ENCODE results near the gene BTBD18.
A peak's percentile ranks its signal among the peaks of the same experiment; 100 is the strongest.

Gene BTBD18

DNA sequence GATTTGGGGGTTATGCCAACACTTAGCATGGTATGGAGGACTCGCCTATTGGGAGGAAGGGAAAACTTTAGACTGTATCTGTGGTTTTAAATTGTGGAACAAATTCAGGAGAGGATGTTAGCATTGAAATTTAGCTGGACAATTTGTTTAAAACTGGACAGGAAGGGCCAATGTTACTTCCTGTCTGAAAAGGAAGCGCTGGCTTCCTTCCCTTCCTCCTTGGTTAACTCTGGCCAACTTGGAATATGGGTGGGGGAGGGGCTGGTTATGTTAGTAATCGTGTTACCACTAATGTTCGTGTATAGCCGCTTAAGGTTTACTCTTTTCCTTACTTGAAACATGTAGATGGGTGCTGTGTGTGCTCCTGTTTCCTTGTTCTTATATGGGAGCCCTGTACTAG, 23.9 kb upstream of the BTBD18 start:
- DNase-seq, result no peak

DNA sequence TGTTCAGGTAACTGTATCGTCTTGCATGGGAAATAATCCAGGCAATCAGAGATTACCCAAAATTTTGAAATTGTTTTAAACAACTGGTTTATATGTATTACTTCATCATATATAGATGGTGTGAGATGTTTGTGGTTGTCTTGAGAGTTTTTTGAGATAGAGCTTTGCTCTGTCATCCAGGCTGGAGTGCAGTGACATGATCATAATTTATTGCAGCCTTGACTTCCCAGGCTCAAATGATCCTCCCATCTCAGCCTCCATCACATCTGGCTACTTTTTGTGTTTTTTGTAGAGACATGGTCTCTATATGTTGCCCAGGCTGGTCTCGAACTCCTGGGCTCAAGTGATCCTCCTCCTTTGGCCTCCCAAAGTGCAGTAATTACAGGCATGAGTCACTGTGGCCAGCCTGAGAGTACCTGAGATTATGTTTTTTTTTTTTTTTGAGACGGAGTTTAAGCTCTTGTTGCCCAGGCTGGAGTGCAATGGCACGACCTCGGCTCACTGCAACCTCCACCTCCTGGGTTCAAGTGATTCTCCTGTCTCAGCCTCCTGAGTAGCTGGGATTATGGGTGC, 21.5 kb upstream of the BTBD18 start:
- no peak for DNase-seq

DNA sequence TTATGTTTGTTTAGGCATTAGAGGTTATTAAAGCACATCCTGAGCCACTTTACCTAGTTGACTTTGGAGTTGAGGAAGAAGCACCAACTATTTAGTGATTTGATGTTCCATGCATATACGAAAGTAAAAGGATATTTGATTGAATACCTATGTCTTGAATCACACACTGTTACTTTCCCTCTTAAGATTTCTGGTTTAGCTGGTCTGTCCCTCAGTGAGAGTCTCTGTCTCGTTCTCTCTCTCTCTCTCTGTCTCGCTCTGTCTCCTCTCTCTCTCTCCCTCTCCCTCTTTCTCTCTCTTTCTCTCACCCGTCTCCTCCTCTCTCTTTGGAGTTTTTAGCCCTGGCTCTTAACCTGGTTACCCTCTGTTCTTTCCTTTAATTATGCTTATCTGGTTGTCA, 20.9 kb upstream of the BTBD18 start:
- DNase-seq, result peak; percentile 46

DNA sequence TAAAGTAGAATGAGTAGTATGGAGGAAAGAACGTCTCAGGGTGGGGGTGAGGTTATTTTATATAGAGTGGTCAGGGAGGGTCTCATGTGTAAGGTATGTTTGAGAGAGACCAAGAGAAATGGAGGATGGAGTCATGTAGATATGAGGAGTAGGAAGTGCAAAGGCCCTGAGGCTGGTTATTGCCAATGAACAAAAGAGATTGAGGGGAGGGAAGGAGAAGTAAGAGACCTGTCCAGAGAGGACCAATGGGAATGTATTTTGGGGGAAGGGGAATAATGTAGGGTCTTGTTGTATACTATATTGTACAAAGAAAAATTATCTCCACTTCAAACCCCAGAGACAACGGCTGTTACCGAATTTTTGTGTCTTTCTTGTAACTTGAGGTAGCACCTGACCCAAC, 19.7 kb upstream of the BTBD18 start:
- DNase-seq, result no peak

DNA sequence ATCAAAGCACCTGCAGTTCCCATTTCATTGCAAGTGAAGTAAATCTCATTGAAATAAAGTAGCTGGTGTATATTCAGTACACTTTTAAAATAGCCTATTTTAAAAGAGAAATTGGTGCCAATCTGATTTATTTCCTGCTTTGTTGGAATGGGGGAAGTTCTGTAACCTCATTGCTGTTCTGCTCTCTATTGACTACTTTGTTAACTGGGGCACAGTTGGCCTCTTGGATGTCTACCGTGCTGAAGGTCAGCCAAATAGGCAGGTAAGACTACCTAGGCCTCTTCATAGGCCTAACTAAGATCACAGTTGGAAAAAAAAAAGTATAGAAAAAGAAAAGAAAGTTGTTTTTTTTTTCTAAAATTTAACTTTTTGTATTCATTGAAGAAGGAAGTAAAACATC, 19.2 kb upstream of the BTBD18 start:
- DNase-seq, result no peak

DNA sequence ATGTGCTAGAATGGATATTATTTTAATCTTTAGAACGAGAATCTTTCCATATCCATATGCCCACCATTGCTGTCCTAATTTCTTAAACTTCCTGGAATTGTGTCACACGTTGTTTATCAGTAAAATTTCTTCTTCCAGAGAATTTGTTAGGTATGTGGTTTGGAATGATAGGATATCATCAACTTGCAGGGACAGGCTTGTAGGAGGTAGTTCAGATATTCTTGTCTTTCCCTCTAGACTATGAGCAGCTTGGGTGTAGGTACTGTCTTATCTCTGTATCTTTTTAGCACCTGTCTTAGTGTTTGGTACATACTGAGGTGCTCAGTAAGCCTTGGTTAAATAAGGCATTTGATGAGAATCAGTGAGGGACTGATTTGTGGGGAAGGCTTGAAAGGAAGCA, 13.4 kb upstream of the BTBD18 start:
- no peak for DNase-seq

DNA sequence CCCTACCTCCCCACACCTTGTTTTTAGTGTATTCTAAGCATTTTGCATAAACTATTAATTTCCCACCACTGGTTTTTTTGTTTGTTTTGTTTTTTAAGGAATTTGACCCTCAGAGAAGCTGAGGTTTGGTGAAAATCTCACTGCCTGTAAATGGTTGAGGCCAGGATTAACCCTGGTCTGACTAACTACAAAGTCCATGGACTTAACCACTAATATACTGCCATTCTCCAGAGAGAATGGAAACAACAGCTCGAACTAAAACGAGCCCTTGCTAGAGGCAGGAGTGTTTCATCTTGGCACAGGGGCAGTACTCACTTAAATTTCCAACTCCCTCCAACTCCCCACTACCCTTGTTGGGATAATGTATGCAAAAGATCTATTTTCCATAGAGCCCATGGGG, 12.9 kb upstream of the BTBD18 start:
- DNase-seq, result no peak

DNA sequence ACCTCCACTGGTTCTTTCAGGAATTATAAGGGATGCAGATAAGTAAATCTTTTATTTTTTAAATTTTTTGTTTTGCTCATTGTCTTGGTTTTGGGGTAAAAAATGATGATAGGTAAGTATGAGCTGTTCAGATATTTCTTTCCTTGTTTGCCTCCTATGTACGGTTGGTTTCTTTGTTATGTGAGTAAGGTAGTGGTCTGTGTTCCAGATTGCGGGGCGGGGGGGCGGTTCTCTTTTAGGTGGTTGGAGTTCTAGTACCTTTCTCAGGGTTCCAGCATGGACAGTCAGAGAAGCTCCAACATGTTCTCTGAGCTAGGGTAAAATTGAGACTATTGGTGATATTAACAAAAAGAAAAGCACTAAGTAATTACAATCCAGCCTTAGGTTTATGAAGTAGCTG, 12.4 kb upstream of the BTBD18 start:
- no peak for DNase-seq

DNA sequence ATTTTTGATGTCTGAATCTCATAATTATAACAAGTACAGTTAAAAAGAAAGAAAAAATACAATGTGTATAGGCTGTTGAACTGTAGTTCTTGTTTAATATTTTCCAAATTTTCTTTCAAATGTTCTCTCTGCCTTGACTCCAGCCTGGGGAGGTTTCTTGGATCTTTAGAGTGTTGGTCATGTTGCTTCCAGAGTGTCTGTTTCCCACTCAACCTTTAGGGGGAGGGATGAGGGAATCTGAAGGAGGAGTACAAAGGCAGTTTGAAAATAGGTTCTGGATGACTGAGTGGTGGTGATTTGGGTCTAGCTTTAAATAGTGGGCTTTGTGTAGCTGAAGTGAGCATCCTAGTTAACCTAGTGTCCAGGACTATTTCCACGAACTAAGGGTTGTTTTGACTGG, 11.9 kb upstream of the BTBD18 start:
- peak; percentile 58 for DNase-seq

DNA sequence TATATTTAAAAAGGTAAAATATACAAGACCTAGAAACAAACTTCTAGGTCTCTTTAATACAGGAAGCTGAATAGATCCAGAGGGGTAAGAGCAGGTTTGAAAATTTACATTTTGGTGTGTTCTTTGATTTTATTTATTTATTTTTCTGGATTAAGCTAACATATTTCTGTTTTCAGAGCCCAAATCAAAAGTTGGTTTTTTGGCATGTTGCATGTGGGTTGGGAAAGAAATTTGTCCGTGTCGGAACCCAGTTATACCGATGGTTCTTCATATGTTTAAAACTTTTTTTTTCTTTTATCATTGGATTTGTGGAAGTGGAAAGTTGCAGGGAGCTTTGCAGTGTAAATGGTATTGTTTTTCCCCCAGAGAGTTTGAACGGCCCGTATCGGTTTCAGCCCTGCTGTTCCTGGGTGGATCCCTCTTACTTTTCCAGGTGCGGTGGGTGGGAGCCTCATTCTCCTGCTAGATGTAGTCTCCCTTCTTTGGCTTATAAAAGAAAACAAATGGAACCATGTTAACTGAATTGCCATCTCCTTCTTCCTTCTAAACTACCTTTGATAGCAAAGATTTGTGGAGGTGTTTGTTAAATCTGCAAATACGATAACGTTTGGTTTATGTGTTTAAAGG, 10.7 kb upstream of the BTBD18 start:
- DNase-seq, result no peak

DNA sequence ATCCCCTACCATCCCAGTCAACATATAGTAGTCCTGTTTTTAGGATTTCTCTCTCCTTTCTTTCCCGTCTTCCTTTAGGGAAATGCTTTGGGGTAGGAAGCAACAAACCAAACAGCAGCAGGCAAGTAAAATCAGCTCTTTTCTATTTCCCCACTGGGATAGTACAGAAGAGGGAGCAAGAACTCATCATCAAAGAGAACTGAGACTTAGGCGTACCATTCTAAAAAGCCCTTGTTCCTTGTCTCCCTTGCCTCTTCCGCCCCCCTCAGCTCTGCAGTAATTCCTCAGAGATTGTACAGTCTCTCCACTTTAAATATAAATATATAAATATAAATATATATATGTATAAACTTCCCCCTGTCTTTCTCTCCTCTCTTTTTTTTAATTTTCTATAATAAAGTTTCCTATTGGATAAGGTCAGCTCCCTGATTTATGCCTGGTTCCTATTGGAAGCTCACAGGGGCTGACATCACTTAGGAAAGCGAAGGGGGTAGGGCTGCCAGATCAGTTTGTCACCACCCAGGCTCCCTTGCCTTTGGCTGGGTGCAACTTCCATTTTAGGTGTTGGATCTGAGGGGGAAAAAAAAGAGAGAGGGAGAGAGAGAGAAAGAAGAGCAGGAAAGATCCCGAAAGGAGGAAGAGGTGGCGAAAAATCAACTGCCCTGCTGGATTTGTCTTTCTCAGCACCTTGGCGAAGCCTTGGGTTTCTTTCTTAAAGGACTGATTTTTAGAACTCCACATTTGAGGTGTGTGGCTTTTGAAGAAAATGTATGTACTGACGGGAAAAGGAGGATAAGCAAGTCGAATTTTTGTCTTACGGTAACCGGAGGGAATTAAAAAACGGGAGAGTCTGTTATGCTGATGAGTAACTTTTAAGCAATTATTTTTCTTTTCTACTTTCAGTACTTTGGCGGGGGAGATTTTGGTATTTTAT, 9.9 kb upstream of the BTBD18 start, which contains the start of gene CTNND1:
Gene CTNND1 (plus strand): TSS at position 502 of the 934 bp plus-strand sequence. CDS start 29,677 bp downstream, outside the sequence.
- peak; percentile 98 for DNase-seq

DNA sequence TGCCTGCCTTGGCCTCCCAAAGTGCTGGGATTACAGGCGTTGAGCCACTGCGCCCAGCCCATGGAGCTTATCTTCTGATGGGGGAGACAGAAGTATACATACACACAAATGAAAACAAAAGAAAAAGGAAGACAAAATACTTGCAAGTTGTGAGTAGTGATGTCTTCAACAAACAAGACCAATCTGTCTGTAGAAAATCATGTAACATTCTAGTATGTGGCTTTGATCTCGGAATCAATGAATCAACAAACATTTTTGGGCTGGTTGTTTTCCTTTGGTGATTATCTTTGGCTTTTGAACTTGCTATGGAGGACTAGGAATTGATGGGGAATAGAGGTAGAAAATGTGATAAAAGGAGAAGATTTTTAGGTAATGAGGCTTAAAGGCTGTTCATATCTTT, 6.6 kb upstream of the BTBD18 start:
- DNase-seq, result no peak

DNA sequence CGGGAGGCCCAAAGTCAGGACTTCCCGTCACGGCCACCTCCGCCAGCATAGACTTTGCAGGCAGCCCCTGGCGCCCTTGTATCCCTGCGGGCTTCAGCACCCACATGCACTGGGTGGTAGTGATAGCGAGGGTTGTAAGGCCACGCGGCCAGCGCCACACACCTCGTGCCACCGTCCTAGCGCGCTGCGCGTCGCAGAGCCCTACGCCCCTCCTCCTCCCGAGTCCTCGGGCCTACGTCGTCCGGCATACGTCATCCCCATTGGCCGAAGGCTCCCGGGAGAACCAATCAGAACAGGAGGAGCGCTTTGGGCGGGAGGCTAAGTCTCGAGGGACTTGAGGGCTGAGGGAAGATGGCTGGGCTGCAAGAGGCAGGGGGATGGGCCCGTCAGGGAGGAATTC, 1.3 kb upstream of the BTBD18 start:
- no peak for DNase-seq

DNA sequence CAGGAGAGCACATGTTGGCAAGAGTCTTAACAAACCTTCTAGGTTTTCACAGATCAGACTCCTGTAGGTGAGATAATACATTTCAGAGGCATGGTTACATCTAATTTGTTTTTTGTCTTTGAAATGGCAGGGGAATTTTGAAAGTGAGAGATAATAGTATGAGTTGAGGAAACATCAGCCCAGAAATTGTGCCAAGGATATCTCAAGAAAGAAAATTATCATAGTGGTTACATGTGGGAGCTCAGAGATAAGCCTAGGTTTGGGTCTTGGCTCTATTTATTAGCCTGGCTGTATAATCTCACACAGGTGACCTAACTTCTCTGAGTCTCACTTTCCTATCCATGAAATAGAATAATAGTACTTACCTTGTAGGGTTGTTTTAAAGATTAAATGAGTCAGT, 443 bp downstream of the BTBD18 start:
- DNase-seq, result no peak

DNA sequence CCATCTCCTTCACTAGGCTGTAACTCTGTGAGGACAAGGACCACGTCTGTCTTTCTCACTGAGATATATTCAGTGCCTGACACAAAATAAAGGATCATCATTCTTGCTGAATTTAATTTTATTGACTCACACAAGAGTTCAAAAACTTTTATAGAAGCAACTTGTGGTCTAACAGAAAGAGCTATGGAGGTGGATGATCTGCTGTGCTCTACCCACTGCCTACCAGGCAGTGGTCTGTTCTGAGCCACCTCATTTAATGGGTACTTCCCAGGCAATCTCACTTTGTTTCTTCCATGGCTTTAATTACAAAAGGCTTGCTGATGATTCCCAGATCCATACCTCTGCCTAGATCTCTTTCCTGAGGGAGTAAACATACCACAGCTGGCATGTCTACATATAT, 4.7 kb downstream of the BTBD18 start:
- DNase-seq, result no peak

DNA sequence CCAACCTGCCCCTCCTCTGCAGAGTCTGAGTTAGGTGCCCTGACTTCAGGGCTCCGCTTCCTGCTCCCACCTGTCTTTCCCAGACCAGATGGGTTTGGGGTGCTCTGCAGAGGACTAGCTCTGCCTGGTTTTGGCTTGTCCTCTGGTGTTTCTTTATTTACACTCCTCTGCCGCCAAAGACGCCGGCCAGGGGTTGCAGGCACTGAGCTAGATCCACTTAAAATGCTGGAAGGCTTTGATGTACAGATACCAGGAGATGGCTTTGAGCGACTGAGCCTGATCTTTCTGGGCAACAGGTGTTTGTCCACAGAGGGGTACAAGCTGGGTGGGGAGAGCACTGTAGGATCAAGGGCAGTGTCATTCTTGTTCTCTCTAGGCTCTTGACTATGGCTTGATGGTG, 6.4 kb downstream of the BTBD18 start:
- DNase-seq, result no peak

DNA sequence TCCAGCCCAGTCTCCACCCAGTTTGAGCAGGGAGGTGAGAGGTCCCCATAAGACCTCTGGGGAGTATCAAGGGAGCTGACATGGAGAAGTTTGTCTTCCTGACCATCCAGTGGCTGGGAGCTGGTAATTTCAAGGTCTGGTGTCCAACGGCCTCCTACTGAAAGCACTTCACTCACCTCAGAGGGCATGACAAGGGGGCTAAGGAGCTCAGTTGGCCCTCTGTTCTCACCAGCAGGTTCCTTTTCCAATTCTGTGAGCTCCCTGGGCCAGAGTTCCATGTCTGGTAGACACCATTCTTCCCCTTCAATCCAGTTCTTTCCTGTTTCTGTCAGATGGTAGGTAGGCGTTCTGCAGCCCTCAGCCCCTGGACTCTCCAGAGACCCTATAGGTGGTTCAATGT, 7.3 kb downstream of the BTBD18 start:
- DNase-seq, result no peak

DNA sequence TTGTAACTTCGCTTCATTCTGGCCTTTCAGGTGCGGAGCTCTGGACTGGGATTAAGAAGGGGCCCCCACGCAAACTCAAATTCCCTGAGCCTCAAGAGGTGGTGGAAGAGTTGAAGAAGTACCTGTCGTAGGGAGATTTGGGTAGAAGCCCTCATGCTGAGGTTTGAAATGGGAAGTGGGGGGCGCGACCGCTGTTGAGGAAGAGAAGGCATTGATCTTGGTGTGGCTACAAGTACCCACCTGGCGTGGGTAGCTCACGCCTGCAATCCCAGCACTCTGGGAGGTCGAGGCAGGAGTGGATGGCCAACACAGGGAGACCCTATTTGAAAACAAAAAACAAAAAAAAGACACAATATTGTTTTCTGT, 9.5 kb downstream of the BTBD18 start:
- DNase-seq, result no peak

DNA sequence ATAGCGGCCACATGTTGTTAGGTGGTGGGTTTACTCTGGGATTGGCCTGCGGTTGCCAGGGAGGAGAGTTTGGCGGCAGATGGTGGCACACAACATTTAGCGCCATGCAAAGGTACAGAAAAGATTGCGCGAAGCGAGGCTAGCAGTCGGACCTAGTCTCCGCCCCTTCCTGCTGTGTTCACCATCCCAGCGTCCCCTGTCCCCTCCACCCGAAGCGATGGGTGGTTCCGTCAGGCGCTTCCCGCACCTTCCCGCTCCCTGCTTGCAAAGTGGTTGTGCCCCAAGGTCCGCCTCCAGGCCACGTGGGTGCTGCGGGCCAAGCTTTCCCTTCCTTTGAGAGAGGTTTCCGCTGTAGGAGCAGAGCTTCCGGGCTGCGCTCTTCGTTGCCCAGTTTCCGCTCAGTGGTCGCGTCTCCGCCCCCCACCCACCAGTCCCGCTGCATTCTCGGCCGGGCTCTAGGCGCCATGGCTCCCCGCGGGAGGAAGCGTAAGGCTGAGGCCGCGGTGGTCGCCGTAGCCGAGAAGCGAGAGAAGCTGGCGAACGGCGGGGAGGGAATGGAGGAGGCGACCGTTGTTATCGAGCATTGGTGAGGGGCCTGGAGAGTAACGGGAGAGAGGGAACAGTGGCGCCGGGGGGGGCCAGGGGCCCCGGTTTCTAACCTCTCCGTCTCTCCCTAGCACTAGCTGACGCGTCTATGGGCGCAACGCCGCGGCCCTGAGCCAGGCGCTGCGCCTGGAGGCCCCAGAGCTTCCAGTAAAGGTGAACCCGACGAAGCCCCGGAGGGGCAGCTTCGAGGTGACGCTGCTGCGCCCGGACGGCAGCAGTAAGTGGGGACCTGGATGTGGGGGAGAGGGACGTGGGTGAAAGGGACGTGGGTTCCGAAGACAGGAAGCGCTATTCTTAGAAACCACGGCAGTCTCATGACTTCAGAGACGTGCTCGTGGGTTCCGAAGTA, 10.2 kb downstream of the BTBD18 start, which contains the start of gene SELENOH:
Gene SELENOH (plus strand): TSS at position 360 of the 955 bp plus-strand sequence. CDS start 105 bp downstream, at position 465.
- peak; percentile 98 for DNase-seq

DNA sequence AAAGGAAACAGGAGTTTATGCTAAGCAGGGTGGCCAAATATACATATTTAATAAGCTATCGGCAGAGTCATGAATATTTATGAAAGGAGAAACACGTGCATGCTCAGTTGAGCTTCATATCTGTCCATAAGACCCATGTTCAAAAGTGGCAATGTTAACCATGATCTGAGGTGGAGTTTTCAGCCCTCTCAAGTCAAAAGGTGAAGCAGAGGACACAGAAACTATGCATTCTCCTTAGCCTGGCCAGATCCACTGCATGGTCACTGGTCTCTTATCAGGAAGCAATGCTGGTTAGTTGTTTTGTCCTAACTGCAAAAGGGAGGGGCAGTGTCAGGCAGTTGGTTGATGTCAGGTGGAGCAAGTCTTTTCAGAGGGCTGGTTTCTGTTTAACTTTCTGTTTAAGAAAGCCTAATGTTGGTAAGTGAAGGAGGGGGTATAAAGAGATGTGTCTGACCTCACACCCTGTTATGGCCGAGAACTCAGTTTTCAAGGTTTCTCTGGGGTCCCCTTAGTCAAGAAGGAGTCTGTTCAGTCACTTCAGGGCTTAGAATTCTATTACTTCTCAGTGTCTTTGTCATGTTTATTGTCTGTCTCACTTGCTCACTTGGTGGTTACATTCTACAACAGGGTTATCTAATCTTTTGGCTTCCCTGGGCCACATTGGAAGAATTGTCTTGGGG, 15.9 kb downstream of the BTBD18 start:
- no peak for DNase-seq

DNA sequence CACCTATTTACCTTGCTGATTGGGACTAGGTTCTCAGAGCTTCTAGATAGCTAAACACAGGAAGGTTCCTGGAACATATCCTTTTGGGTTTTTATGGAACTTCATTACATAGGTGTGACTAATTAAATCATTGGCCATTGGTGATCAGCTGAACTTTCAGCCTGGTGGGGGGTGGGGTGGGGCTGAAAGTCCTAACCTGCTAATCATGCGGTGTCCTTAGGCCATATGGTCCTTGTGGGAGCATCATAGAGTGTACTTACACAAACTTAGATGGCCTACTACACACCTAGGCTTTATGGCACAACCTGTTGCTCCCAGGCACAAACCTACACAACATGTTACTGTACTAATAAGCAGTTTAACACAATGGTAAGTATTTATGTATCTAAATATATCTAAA, 19.0 kb downstream of the BTBD18 start:
- DNase-seq, result no peak

DNA sequence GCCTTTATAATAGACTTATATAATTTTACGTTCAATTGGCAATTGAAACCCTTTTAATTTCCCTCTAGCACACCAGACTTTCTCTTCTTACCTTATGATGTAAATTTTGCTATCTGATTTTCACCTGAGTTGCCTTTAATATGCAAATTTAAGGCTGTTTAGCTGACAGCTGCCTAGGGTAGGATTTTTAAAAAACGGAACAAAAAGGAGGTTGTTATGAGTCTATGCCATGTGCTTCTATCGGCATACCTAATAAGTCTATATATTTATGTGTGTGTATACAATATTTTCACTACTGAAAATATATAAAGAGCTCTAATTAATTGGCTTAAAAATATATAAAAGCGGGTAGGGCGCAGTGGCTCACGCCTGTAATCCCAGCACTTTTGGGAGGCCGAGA, 22.1 kb downstream of the BTBD18 start:
- DNase-seq, result no peak
